GM10266 (cell line): ENCODE data around the gene PCBP4.

Experiments used
- DNase-seq: peaks from one replicate; pipeline ENCODE4 v3.0.0; 2012; ENCODE audit errors: extremely low spot score
- CTCF ChIP-seq: IDR thresholded peaks from 2 replicates; pipeline ENCODE4 v1.5.1; 2012; ENCODE audit warnings: mild to moderate bottlenecking, low read depth; ENCODE audit not compliant: control insufficient read depth, insufficient read depth; ENCODE audit errors: missing control alignments

Gene PCBP4

GRCh38 chr3:52001443-52001974 is 34.3 kb upstream of the PCBP4 start:
- peak; percentile 96 for TF ChIP-seq CTCF
- DNase-seq: peak; percentile 88

GRCh38 chr3:51999846-52000245 is 32.6 kb upstream of the PCBP4 start:
- no peak for DNase-seq
- no peak for TF ChIP-seq CTCF

GRCh38 chr3:51998774-51999173 is 31.5 kb upstream of the PCBP4 start:
- no peak for DNase-seq
- TF ChIP-seq CTCF: no peak

- TF ChIP-seq CTCF: no peak
These were observed 30.8 kb upstream of the PCBP4 start for GRCh38 chr3:51997935-51998596.

GRCh38 chr3:51997172-51997571 is 29.9 kb upstream of the PCBP4 start:
- no peak for TF ChIP-seq CTCF
- no peak for DNase-seq

More at GRCh38 chr3:51997935-51998596, 30.8 kb upstream of the PCBP4 start:
- no peak for DNase-seq

- DNase-seq: peak; percentile 93
- TF ChIP-seq CTCF: peak; percentile 23
These were observed 28.3 kb upstream of the PCBP4 start, which contains the start of gene RPL29 for GRCh38 chr3:51995346-51996163. Gene RPL29 (minus strand): TSS chr3:51995895. CDS start chr3:51995461, 434 bp downstream.
